Measurements from ENCODE around the gene NPPC.
"Not testable (repeated sequence)": the region's sequence is repeated elsewhere in the genome, so short reads cannot be mapped to it uniquely, and the experiment has no call there.

The NPPC gene

DNA sequence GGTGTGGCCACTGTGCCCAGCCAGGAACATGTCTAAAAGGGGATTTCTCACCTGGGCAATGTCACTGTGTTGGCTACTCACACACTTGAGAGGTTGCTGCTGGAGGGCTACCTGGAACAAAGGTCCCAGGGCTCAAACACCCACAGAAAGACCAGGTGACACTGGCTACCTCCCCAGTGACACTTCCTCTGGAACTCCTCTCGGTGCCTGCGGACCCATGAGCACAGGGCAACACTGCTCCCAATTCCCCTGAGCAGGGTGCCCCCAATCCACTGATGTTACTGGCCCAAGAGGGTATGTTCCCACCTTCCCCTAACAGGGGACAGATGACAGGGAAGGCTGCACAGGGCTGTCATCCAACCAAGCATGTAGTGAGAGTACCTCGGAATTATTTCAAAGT lies 5.8 kb downstream of the NPPC start:
- DNase-seq (ENCODE audit: low read depth in 2 of 2): no peak

DNA sequence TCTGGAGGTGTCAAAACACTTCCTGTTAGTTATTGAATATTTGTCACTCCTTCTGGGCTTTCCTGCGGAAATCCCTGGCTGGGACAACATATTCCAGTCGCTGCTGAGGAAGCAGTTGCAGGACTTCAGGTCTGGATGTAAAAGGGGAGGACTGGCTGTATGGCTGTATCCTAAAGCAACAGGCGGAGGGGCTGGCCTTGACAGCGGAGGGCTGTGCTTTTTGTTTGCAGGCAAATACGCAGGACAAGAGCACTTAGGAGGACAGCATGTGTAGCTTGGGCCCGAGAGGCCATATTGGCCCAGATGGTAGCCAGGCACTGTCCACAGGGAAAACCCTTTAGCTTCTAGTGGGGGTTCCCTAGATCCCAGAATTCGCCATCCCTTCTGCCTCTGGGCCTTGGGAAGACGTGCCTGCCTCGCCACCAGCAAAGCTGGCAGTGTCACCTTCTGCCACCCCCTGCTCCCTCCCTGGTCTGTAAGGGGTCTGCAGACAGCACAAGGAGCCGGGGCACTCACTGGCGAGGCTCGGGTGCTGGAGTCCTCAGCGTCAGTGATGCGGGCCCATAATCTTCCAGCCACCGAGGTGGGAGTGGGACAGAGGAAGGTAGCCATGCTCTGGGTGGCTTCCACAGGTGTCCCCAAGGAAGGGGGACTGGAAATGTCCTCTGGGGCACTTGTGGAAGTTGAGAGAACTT lies 6.7 kb downstream of the NPPC start:
- DNase-seq (ENCODE audit: low read depth in 2 of 2): no peak

DNA sequence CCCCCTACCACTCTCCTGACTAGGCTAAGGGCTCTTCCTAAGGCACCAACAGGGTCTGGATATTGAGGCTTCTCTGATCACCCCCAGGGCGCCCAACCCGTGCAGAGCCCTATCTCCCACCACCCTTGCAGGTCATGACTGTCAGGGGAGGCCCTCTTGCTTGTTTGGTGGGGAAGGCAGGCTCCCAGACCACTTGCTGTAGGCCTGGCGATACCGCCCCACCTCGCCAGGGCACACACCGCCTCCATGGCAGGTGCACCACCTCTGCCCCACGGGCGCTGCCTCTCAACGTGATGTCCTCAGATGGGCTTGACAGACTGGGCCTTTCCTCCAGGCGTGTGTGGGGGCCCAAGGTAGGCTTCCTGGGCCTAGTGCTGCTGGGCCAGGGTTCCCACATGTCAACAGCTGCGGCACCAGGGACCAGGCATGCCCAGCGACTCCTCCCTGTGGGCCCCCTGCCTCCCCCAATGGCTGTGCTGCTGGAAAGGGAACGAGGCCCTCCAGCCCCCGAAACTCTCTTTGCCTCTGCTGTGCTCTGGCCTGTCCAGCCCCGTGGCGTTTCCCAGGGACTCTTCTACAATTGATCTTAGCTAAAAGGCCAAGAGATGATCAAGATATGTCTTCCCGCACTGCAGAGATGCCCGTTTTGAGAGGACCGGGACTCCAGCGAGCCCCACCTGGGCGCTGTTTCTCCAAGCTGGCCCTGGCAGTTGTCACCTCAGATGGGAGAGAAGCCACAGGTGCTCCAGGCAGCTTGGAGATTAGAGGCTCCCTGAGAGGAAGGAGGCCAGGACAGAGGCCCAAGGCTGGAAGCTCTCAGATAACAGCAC lies 7.5 kb downstream of the NPPC start:
- no peak for DNase-seq (ENCODE audit: low read depth in 2 of 2)

DNA sequence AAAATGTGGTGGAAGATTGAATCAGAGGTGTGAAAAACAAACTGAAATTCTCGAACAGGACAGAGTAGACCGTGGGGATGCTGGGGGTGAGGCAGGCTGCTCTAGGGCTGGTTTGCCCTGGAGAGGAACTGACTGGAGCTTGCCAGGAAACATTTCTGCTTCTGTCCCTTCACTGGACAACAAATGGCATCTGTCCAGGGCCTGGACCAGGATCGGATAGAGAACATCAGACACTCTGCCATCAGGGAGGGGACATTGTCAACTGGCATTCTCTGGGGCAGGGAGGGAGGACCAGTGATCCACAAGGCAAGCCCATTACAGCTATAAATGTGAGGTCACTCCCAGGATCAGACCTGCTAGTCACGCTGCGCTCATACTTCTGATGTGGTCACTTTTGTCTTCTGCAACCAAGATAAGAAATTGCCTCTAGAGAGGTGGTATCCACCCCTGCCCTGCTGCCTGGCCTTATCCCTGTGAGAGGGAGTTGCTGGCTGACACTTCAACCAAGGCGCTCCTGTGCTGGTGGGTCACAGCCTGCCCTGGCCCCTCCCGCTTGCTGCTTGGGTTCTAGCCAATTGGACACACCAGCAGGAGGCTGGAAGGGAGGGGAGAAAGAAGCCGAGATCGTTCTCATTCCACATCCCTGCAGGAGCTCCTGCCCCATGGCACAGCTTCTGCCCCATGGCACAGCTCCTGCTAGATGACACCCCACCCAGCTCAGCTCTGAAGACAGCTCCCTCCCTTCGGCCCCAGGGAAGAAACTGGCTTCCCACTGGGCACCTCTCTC lies 8.7 kb downstream of the NPPC start:
- DNase-seq (ENCODE audit: low read depth in 2 of 2): no peak

DNA sequence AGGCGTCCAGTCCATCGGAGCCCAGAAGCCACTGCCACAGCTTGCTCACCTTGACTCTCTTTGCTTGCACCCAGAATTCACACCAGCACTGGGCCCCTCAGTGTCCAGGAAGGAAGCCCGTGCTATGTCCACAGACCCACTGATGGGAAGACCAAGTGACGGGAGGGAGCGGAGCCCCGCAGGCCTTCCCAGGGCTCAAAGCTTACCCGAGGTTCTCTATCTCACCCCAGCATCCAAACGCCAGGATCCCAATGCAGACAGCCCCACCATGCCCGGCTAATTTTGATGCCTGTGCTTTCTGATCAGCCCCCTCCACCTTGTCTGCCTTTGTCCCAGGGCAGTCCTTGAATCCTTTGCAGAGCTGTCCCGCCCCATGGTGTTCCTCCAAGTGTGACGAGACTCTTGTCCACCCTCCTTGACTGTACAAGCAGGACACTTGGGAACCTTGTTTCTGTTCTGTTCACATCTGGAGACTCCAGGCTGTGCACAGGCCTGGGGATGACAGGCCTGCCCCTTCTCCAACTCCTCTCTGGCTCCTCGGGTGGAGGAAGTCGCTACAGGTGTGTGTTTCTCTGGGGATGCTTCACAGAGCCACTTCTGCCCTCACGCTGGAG lies 12.0 kb downstream of the NPPC start:
- DNase-seq (ENCODE audit: low read depth in 2 of 2): no peak

DNA sequence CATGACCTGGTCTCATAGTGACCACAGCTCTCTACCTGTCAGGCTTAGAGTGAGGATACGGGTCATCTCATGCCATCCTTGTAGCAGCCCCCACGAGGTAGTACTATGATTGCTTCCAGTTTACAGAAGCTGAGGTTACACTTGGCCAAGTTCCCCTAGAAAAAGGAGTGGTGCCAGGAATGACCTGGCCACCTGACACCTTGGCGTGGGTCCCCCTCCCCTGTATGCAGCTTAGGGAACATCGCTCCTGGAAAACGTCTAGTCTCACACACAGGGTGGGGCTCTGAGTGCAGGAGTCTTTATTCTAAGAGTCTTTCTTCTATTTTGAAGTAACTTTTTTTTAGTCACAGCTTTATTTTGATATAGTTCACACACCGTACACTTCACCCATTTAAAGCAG lies 14.8 kb downstream of the NPPC start:
- DNase-seq (ENCODE audit: low read depth in 2 of 2): no peak

DNA sequence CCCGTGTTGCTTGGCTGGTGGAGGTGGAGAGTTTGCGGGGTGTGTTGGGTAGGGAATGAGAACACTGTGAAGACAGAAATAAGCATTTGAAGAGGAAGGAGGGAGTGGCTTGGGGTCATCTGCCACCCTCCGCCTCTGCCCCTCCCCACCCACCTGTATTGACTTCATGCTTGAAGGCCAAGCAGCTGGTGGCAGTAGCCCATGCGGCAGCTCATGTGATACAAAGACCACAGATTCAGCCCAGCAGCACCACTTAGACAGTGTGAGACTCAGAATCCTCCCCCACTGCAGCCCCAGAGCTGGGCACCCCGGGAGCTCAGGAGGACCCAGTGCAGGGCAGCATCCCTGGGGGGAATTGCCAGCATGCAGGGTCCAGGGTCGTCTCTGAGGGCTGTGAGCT lies 15.4 kb downstream of the NPPC start:
- DNase-seq (ENCODE audit: low read depth in 2 of 2): no peak

DNA sequence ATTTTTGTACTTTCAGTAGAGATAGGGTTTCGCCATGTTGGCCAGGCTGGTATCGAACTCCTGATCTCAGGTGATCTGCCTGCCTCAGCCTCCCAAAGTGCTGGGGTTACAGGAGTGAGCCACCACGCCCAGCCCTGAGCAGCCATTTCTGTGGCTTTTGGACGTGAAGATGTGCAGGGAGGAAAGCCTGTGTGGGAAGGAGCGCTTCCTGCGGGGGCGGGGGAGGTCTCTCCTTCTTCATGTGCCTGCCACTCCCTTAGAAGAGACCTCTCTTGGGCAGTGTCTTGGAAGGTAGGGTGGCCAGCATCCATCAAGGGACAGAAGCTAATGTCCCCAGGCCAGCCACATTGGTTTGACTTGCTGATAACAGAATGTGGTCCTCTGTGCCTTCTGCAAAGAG lies 16.0 kb downstream of the NPPC start:
- DNase-seq (ENCODE audit: low read depth in 2 of 2): not testable (repeated sequence)

DNA sequence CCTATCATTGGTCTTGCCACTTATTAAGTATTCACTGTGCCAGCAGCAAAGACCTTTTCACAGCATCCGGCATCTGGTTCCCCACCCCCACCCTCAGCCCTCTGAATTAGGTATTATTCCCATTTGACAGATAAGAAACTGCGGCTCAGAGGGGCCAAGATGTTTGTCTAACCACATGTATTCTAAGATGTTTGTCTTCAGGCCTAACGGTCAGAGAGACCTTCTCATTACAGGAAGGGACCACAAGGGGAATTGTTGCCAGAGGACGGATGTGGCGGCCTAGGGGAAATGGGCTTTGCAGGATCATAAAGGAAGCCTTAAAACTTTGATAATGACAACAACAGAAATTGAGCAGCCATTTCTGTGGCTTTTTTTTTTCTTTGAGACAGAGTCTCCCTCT lies 16.6 kb downstream of the NPPC start:
- DNase-seq (ENCODE audit: low read depth in 2 of 2): no peak

DNA sequence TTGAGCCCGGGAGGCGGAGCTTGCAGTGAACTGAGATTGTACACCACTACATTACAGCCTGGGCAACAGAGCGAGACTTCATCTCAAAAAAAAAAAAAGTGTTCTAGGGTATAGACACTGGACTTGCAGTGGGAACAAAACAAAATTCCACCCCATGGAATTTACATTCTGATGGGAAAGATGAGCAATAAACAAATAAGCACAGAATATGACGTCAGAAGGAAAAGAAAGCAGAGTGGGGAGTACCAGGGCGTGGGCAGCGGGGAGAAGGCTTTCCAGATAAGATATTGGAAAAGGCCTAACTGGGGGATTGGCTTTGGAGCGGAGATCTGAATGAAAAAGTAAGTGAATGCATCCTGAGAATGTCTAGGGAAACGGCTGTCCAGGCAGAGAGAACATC lies 17.6 kb downstream of the NPPC start:
- no peak for DNase-seq (ENCODE audit: low read depth in 2 of 2)

DNA sequence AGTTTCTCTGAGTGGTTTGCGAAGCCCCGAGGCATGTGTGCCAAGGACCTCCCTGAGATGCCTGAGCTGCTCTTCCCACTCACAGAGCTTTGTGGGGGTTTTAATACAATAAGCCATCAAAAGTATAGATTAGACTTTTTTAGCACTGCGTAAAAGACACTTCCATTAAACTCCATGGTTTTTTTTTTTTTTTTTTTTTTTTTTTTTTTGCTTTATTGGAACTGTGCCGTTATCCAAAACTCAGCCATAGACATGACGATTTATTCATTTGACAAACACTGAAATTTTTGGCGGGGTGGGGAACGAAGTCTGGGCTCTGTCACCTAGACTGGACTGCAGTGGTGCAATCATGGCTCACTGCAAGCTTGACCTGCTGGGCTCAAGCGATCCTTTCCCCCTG lies 18.4 kb downstream of the NPPC start:
- DNase-seq (ENCODE audit: low read depth in 2 of 2): no peak

DNA sequence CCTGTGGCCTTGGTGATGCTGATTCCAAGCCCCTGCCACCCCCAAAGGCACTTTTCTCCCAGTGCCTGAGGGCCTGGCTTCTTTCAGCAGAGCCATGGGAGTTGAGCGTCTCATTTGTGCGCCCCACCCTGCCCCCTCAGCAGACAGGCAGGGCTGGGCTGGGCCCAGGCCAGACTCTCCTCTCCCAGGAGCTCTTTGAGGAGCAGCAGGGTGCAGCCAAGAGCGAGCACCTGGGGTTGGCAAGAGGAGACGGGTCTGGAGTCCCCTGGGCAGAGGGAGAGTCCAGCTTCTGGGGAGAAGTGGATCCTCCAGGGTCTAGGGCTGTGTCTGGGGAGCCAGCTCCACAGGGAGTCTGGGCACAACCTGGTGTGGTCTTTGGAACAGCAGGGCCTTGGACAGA lies 21.2 kb downstream of the NPPC start:
- no peak for DNase-seq (ENCODE audit: low read depth in 2 of 2)

DNA sequence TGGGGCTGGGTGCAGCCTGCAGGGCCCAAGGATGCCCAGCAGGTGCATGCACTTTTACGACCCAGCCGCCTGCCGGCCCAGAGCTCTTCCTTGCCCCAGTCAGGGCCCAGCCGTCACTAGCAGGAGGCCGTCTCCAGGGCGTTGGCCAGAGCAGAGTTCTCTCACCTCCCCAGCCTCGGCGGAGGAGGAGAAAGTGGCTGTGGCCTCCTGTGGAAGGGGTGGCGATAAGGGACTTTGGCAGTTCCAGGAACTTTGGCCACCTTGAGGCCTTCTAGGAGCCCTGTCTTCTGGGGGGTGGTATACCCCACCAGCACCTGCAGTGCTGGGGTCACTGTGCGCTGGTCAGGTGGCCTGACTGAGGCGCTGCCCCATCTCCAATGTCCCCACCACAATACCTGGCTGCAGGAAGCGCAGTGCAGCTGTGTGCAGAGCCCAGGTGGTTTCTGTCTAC lies 22.0 kb downstream of the NPPC start:
- DNase-seq (ENCODE audit: low read depth in 2 of 2): no peak

DNA sequence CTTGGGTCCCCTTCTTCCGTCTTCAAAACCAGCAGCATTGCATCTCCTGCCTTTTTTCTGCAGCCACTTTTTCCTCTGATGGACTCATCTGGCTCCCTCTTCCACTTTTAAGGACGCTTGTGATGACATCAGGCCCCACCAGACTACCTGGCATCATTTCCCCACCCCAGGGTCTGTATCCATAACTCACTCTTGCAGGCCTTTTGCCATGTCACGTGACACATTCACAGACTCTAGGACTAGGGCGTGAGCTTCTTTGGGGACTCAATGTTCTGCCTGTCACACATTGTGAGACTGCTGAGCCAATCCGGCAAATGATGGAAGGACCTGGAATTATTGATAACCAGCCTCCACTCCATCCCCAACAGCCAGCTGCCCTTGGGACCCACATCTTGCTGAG lies 23.6 kb downstream of the NPPC start:
- DNase-seq (ENCODE audit: low read depth in 2 of 2): no peak

DNA sequence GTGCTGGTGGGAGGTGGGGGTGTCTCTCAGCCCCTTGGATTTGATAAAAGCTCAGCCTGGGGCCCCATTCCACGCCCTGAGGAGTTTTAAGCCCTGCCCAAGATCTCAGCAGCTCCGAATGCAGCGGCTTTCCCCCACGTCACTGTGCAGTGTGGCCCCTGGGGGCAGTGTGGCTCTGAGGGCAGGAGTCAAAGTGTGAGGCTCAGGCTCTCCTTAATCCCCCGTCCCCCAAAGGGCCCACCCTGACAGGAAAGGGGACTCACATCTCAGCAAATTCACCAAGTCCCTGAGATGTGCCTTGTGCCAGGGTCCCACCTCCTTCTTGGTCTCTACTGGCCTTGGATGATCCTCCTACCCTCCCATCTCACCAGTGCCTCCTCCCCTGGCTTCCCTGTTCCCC lies 25.2 kb downstream of the NPPC start:
- no peak for DNase-seq (ENCODE audit: low read depth in 2 of 2)

DNA sequence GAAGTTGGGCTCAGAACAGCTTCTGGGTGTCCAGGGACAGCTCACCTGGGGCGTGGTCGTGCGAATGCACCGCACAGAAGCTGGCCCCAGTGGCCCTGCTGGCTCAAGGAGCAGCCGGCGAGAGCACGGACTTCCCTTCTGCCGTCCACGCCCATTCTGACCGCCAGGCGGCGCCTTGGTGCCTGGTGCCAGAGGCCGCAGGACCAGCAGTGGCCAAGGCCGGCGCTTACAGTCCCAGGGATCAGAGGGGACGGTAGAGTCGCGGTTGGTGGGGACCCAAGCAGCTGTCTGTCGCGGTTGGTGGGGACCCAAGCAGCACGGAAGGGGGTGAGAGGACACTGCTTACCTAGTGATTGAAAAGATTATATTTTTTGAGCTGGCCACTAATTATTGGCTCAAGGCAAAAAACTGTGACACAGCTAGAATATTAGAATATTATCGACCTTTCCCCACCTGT lies 25.7 kb downstream of the NPPC start:
- peak; percentile 43 to 59 for DNase-seq (ENCODE audit: low read depth in 2 of 2)

DNA sequence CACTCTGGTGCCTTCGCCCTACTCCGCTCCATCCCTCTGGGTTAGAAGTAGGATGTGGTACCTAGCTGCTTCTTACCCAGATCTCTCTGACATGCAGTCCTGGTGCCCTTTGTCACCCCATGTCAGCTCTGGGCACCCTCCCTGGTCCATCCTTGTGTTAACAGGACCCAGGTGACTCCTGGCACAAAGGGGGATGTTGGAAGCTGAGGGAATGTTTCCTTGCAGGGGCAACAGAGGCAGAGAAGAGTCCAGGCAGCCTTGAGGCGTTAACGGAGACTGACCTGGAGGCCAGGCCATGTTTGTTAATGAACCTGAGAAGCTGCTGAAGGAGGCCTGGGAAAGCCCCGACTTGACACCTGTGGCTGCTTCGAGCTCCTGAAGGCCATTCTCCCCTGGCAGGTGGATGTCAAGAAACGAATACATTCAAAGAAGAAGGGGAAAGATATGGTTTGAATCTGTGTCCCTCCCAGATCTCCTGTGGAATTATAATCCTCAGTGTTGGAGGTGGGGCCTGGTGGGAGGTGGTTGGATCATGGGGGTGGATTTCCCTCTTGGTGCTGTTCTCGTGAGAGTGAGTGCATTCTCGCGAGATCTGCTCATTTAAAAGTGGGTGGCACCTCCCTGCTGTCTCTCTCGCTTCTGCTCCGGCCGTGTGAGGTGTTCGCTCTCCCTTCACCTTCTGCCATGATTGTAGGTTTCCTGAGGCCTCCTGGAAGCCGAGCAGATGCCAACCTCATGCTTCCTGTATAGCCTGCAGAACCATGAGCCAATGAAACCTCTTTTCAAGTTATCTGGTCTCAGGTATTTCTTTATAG lies 31.4 kb downstream of the NPPC start:
- no peak for DNase-seq (ENCODE audit: low read depth in 2 of 2)

DNA sequence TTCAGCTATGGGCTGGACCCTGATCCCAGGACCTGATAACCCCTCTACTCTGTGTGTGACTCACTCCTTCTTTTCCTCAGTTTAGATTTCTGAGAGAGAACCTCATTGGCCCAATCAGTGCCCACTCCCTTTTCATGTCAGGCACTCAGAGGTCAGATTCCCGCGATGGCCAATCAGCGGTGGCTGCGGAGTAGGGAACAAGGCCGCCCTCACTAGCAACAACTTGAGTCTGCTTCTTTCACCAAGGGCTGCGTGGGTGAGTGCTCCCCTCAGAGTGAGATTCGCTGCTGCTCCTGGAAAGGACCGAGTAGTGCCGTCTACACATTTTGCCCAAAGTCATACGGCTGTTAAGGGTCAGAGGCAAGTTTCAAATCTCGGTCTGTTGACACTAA lies 34.7 kb downstream of the NPPC start:
- no peak for DNase-seq (ENCODE audit: low read depth in 2 of 2)

DNA sequence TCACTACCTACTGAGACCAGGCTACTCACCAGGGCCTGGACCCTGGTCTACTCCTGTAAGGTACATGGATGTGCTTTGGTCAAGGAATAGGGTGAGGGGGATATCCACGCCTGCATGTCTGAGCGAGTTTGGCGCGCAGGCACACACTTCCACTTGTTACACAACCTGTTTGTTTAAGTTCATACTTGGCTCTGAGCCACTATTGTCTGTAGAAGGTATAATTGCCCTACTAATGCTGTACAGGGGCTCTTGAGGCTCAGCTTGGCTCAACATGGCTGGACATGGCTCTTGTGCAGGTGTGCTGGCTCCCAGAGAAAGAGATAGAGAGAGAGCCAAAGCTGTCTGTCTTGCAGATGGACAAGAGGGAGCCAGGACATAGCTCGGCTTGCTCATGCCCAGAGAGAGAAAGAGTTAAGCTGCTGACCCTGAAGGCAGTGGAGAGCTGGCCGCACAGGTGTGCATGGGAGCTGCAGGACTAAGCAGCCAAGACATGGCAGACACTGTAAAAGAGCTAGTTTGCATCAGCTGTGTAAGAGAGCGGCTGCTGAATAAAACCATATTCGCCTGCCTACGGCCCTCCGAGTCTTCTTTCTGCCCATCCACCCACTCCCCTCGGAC lies 35.2 kb downstream of the NPPC start:
- DNase-seq (ENCODE audit: low read depth in 2 of 2): no peak

DNA sequence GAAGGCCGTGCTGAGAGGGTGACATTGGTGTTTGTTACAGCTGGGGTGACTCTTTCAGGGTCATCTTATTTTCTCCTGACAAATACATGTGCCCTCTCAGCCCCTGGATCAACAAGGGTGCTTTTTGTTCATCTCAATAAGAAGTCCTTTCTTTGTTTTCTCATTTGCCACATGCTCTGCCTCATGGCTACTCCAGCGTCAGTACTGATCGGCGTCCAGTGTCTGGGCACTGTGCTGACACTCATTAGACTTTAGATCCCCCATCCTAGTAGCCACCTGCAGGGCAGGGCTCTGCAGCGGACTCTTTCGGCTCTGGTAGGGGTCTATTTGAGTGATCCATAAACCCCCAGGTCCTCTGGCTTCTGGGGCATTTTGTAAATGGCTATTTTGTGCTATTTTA lies 38.4 kb downstream of the NPPC start:
- DNase-seq (ENCODE audit: low read depth in 2 of 2): no peak
